A549 (cell line): ENCODE measurements around the gene CHCHD2. TPM values are rescaled to one million over a fixed set of nuclear protein-coding genes. Genes with fewer than 3 reads are reported as not detected.

Experiments
- ATAC-seq, 2 experiments: fragments of 200-7000 bp in 1 of 2; fragments of >200 bp in 1 of 2; cut with Nextera tagmentation in 1 of 2; cut with Tn5 transposase in 1 of 2; 3 replicates each; pipeline versions ENCODE4 v1.8.0 to v1.9.1; 2018 to 2020; ENCODE audit warnings: mild to moderate bottlenecking in 1 of 2, moderate library complexity in 1 of 2
- CTCF ChIA-PET: fragments of 300-600 bp; sonication (Branson Sonifier 250); formaldehyde crosslinking; extraction: SDS; loops from one replicate; lab custom pipeline; 2021; ENCODE audit warnings: antibody characterized with exemption, inconsistent platforms; lab: Yijun Ruan, JAX
- POLR2A ChIA-PET: fragments of 350-600 bp; formaldehyde crosslinking; extraction: SDS; loops from one replicate; lab custom pipeline; 2021; ENCODE audit warnings: antibody characterized with exemption, inconsistent platforms; lab: Yijun Ruan, JAX
- DNase-seq, 2 experiments: peaks; one replicate each; pipeline versions ENCODE4 v3.0.0 to v3.0.0-alpha.2; 2011 to 2016; ENCODE audit warnings: low read depth in 1 of 2, low spot score in 1 of 2
- FAIRE-seq: peaks from 2 replicates; lab custom pipeline; 2011; peaks lifted over from hg19 to GRCh38; lab: Jason Lieb, UNC
- H3K27ac ChIP-seq, 2 experiments: fragments of >200 bp; sonication (Bioruptor Twin); formaldehyde crosslinking; 3 replicates each; pipeline ENCODE4 v1.5.1; 2016 to 2017
- H3K4me1 ChIP-seq: fragments of >200 bp; sonication (Bioruptor Twin); formaldehyde crosslinking; 3 replicates; pipeline ENCODE4 v1.6.1; 2016
- H3K4me2 ChIP-seq: fragments of >200 bp; sonication (Bioruptor Twin); formaldehyde crosslinking; 3 replicates; pipeline ENCODE4 v1.6.1; 2016
- H3K4me3 ChIP-seq: fragments of >200 bp; sonication (Bioruptor Twin); formaldehyde crosslinking; 3 replicates; pipeline ENCODE4 v1.5.1; 2016
- H3K9me3 ChIP-seq: fragments of >200 bp; sonication (Bioruptor Twin); formaldehyde crosslinking; 3 replicates; pipeline ENCODE4 v1.6.1; 2016
- BCL3 ChIP-seq: fragments of >200 bp; sonication (Bioruptor Twin); formaldehyde crosslinking; IDR thresholded peaks from 3 replicates; pipeline ENCODE4 v1.6.1; 2016
- BHLHE40 ChIP-seq: IDR thresholded peaks from 2 replicates; pipeline ENCODE4 v1.6.1; 2012; ENCODE audit warnings: low read depth, low read length, inconsistent platforms
- CBX2 ChIP-seq: fragments of 200-600 bp; sonication (generic); IDR thresholded peaks from 2 replicates; pipeline ENCODE4 v1.6.1; 2016; ENCODE audit warnings: low read depth, mild to moderate bottlenecking, borderline replicate concordance
- CBX8 ChIP-seq: fragments of 200-600 bp; sonication (generic); IDR thresholded peaks from 2 replicates; pipeline ENCODE4 v1.6.1; 2016
- CHD4 ChIP-seq: fragments of 200-600 bp; sonication (generic); IDR thresholded peaks from 2 replicates; pipeline ENCODE4 v1.6.1; 2016; ENCODE audit warnings: antibody characterized with exemption, mild to moderate bottlenecking, borderline replicate concordance
- EHF ChIP-seq: fragments of 250-450 bp; sonication (Bioruptor Pico); IDR thresholded peaks from 2 replicates; pipeline ENCODE4 v1.5.0; 2020; ENCODE audit warnings: mild to moderate bottlenecking
- EHMT2 ChIP-seq: fragments of 200-600 bp; sonication (generic); IDR thresholded peaks from 2 replicates; pipeline ENCODE4 v1.6.1; 2016; ENCODE audit warnings: antibody characterized with exemption, low read depth, mild to moderate bottlenecking, moderate library complexity
- ELK1 ChIP-seq: fragments of 150-350 bp; IDR thresholded peaks from 2 replicates; pipeline ENCODE4 v1.6.1; 2014; ENCODE audit warnings: low read depth, mild to moderate bottlenecking, low read length
- EP300 ChIP-seq, 2 experiments: fragments of >200 bp; sonication (Bioruptor Twin); formaldehyde crosslinking; IDR thresholded peaks; 2 replicates in 1 of 2; 3 replicates in 1 of 2; pipeline ENCODE4 v1.6.1; 2016 to 2017
- ESRRA ChIP-seq: fragments of 150-350 bp; IDR thresholded peaks from 2 replicates; pipeline ENCODE4 v1.6.1; 2014; ENCODE audit warnings: mild to moderate bottlenecking, low read length, borderline replicate concordance
- FOSB ChIP-seq: fragments of 250-450 bp; sonication (Bioruptor Pico); IDR thresholded peaks from 2 replicates; pipeline ENCODE4 v1.5.0; 2020; ENCODE audit warnings: mild to moderate bottlenecking, moderate library complexity
- FOSL2 ChIP-seq, 2 experiments: fragments of 450-650 bp in 1 of 2; fragments of >200 bp in 1 of 2; sonication (Bioruptor Twin) in 1 of 2; formaldehyde crosslinking; IDR thresholded peaks; 2 replicates each; pipeline versions ENCODE4 v1.5.0 to v1.6.1; 2016 to 2020; ENCODE audit warnings: mild to moderate bottlenecking in 1 of 2, moderate library complexity in 1 of 2
- FOXS1 ChIP-seq: fragments of 250-450 bp; sonication (Bioruptor Pico); IDR thresholded peaks from 2 replicates; pipeline ENCODE4 v1.5.0; 2020; ENCODE audit warnings: mild to moderate bottlenecking, moderate library complexity
- GATA3 ChIP-seq: IDR thresholded peaks from 2 replicates; pipeline ENCODE4 v1.6.1; 2012; ENCODE audit warnings: borderline replicate concordance
- HDAC2 ChIP-seq: fragments of 200-600 bp; sonication (generic); IDR thresholded peaks from 2 replicates; pipeline ENCODE4 v1.6.1; 2016
- HEYL ChIP-seq: fragments of 250-450 bp; sonication (Bioruptor Pico); IDR thresholded peaks from 2 replicates; pipeline ENCODE4 v1.8.0; 2021; ENCODE audit warnings: mild to moderate bottlenecking, moderate library complexity
- HOXA7 ChIP-seq: fragments of 250-450 bp; sonication (Bioruptor Pico); IDR thresholded peaks from 2 replicates; pipeline ENCODE4 v1.5.0; 2020; ENCODE audit warnings: mild to moderate bottlenecking, moderate library complexity
- HOXB13 ChIP-seq: fragments of 250-450 bp; sonication (Bioruptor Pico); IDR thresholded peaks from 2 replicates; pipeline ENCODE4 v1.5.0; 2020; ENCODE audit warnings: low read depth, mild to moderate bottlenecking, moderate library complexity
- JUN ChIP-seq, 2 experiments: fragments of >200 bp; sonication (Bioruptor Twin); formaldehyde crosslinking; IDR thresholded peaks; 2 replicates in 1 of 2; 3 replicates in 1 of 2; pipeline ENCODE4 v1.6.1; 2016 to 2017
- MYC ChIP-seq: IDR thresholded peaks from 2 replicates; pipeline ENCODE4 v1.6.1; 2012; ENCODE audit warnings: mild to moderate bottlenecking, inconsistent platforms, low read length, improper control_type of control experiment, borderline replicate concordance
- NFE2L2 ChIP-seq: fragments of 150-350 bp; conservative IDR thresholded peaks from 2 replicates; pipeline ENCODE4 v1.6.1; 2014; ENCODE audit warnings: low read length
- POLR2AphosphoS2 ChIP-seq: conservative IDR thresholded peaks from 2 replicates; pipeline ENCODE4 v1.6.1; 2012; ENCODE audit warnings: low read length, improper control_type of control experiment, inconsistent platforms
- RAD21 ChIP-seq, 2 experiments: fragments of >200 bp in 1 of 2; sonication (Bioruptor Twin) in 1 of 2; formaldehyde crosslinking in 1 of 2; IDR thresholded peaks in 1 of 2; conservative IDR thresholded peaks in 1 of 2; 2 replicates in 1 of 2; 3 replicates in 1 of 2; pipeline ENCODE4 v1.6.1; 2012 to 2018; ENCODE audit warnings: inconsistent platforms in 1 of 2
- RCOR1 ChIP-seq: fragments of 150-350 bp; IDR thresholded peaks from 2 replicates; pipeline ENCODE4 v1.6.1; 2014; ENCODE audit warnings: antibody characterized with exemption, low read length, low read depth
- SMC3 ChIP-seq: fragments of >200 bp; sonication (Bioruptor Twin); formaldehyde crosslinking; IDR thresholded peaks from 3 replicates; pipeline ENCODE4 v1.6.1; 2018; ENCODE audit warnings: inconsistent platforms
- TFCP2L1 ChIP-seq: fragments of 250-450 bp; sonication (Bioruptor Pico); IDR thresholded peaks from 2 replicates; pipeline ENCODE4 v1.5.0; 2021; ENCODE audit warnings: mild to moderate bottlenecking
- ZC3H11A ChIP-seq: fragments of 450-650 bp; IDR thresholded peaks from 2 replicates; pipeline ENCODE4 v1.6.1; 2014; ENCODE audit warnings: antibody characterized with exemption, mild to moderate bottlenecking
- ZFP36 ChIP-seq: fragments of 450-650 bp; IDR thresholded peaks from 2 replicates; pipeline ENCODE4 v1.6.1; 2014; ENCODE audit warnings: borderline replicate concordance; ENCODE audit not compliant: partially characterized antibody
- ZNF302 ChIP-seq: fragments of 250-450 bp; sonication (Bioruptor Pico); IDR thresholded peaks from 2 replicates; pipeline ENCODE4 v1.9.0; 2021; ENCODE audit warnings: inconsistent platforms, mild to moderate bottlenecking, moderate library complexity
- WGBS: methylation state at CpG from one replicate; pipeline ENCODE4 v1.1.6; 2017; ENCODE audit errors: missing lambda C conversion rate; 5-methylcytosine and 5-hydroxymethylcytosine counted together
- polyA plus RNA-seq, 4 experiments: library from polyadenylated mRNA; depleted of rRNA in 3 of 4; stranded (reverse); fragments of >200 nt; fragmentation: RNase III in 1 of 4; extraction: RNeasy Plus Mini Kit Qiagen cat#74134 plus additional on column Dnase treatment in 1 of 4; gene quantifications; 2 replicates in 3 of 4; 3 replicates in 1 of 4; pipeline ENCODE4 v1.2.3, GENCODE V29; 2011 to 2017
- TF ChIP-seq, protein P1 (sequence below): IDR thresholded peaks from 2 replicates; pipeline ENCODE4 v1.6.1; 2012; ENCODE audit warnings: low read depth, borderline replicate concordance

CHCHD2 gene
- polyA plus RNA-seq, 2 of the 4 experiments (the other 2 are of a cell fraction), result 495 to 615 TPM

DNA sequence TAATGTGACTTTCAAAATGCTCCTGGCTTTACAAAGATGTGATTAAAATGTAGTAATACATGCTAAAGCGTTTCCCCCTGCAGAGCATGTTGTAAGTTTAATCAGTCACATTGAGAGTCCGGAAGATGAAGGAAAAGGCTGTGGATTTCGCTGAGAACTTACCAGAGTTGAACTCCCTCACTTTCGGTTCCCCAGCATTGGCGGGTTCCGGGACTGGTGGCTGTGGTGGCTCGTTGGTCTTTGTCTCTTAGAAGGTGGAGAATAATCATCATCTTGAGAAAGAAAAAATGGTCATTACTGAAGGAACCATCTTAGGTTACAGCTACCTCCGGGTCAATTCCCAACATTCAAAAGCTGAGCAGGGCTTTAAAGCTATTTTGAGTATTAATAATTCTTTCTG, 19.6 kb upstream of the CHCHD2 start:
- H3K9me3 ChIP-seq, result no peaks in the 10 kb centered on the region
- 35% methylated on average over 8 of the region's 8 CpGs for WGBS
- FAIRE-seq (no peak), ATAC-seq (no peak), DNase-seq (no peak)
- no peak overlapping the region for H3K4me2 ChIP-seq
- TF ChIP-seq EHMT2, result no peak
- TF ChIP-seq RAD21 (conservative IDR thresholded peaks at IDR 0.05 in 1 of 2, IDR thresholded peaks at IDR 0.05 in 1 of 2), result no peak
- TF ChIP-seq ESRRA, result no peak
- TF ChIP-seq CBX8, result no peak
- no peak for TF ChIP-seq CHD4
- TF ChIP-seq ELK1, result no peak
- no peak for TF ChIP-seq FOXS1
- TF ChIP-seq SMC3, result no peak
- no peak for TF ChIP-seq BHLHE40
- no peak for TF ChIP-seq BCL3
- no peak for TF ChIP-seq CBX2
- TF ChIP-seq NFE2L2, result no peak
- no peak for TF ChIP-seq ZC3H11A
- no peak for TF ChIP-seq EP300 (IDR thresholded peaks at IDR 0.05)
- no peak for TF ChIP-seq MYC
- no peak overlapping the region for H3K27ac ChIP-seq
- H3K4me1 ChIP-seq, result no peaks in the 10 kb centered on the region
- CTCF ChIA-PET, result interaction anchor here (1.2 kb wide), 1 partner anchor 10 kb away, joined by 3 read pairs; the partner anchor contains the start of gene NUPR2
- POLR2A ChIA-PET, result no interaction called here
- no peak overlapping the region for H3K4me3 ChIP-seq

DNA sequence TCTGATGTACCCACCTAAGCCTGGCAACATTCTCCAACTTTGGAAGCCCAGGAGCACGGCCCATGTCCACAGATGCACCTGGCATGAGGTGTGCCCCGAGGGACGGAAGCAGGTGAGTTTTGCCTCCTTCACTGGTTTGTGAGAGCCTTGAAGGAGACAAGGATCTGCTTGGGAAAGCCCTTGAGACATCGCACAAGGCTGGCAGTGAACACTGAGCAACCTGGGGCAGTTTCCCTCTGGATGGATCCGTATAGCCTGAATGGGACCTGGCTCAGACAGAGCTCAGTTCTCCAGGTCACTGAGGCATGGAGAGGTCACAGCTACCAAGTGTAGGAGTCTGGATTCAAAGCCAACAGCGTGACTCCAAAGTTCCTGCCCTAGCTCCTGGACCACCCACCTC, 18.7 kb upstream of the CHCHD2 start:
- no peak for DNase-seq
- H3K4me1 ChIP-seq, result no peaks in the 10 kb centered on the region
- 56% methylated on average over 3 of the region's 6 CpGs for WGBS
- FAIRE-seq, result no peak
- CTCF ChIA-PET, result interaction anchor here (1.2 kb wide), 1 partner anchor 9 kb away, joined by 3 read pairs; the partner anchor contains the start of gene NUPR2
- POLR2A ChIA-PET, result no interaction called here
- no peak overlapping the region for H3K27ac ChIP-seq
- H3K9me3 ChIP-seq, result no peaks in the 10 kb centered on the region
- ATAC-seq, result no peak
- H3K4me2 ChIP-seq, result no peak overlapping the region
- TF ChIP-seq RCOR1, result no peak
- TF ChIP-seq GATA3, result no peak
- TF ChIP-seq EHF (CRISPR knock-in tag), result no peak
- no peak for TF ChIP-seq JUN (IDR thresholded peaks at IDR 0.05)
- TF ChIP-seq HOXA7, result no peak
- TF ChIP-seq MYC, result no peak
- TF ChIP-seq TFCP2L1, result no peak
- TF ChIP-seq, protein P1, sequence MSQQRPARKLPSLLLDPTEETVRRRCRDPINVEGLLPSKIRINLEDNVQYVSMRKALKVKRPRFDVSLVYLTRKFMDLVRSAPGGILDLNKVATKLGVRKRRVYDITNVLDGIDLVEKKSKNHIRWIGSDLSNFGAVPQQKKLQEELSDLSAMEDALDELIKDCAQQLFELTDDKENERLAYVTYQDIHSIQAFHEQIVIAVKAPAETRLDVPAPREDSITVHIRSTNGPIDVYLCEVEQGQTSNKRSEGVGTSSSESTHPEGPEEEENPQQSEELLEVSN, result no peak
- TF ChIP-seq POLR2AphosphoS2, result no peak
- no peak for TF ChIP-seq ZFP36
- no peak for TF ChIP-seq FOSL2 (IDR thresholded peaks at IDR 0.05)
- TF ChIP-seq FOSL2 (CRISPR knock-in tag; IDR thresholded peaks at IDR 0.05), result no peak
- no peak for TF ChIP-seq HOXB13 (CRISPR knock-in tag)
- no peak for TF ChIP-seq HEYL (CRISPR knock-in tag)
- TF ChIP-seq ZC3H11A, result no peak
- no peak for TF ChIP-seq EHMT2
- TF ChIP-seq HDAC2, result no peak
- no peak for TF ChIP-seq ZNF302
- TF ChIP-seq CBX8, result no peak
- TF ChIP-seq ESRRA, result no peak
- TF ChIP-seq FOSB (CRISPR knock-in tag), result no peak
- no peak overlapping the region for H3K4me3 ChIP-seq
